ENCODE results near the gene DCP1A. TPM values are rescaled to one million over a fixed set of nuclear protein-coding genes. Genes with fewer than 3 reads are reported as not detected.

Gene DCP1A
- total RNA-seq, 1 experiment from 2014 or later, result 22.7 TPM

GRCh38 chr3:53380306-53380705 is 33.0 kb upstream of the DCP1A start:
- CTCF ChIA-PET, result no interaction called here
- POLR2A ChIA-PET (ENCODE audit: unreplicated experiment), result no interaction called here
- Histone ChIP-seq H3K4me1 (replicated peaks; ENCODE audit: insufficient read depth) (no peaks in the 10 kb centered on the region), H3K4me2 (no peak overlapping the region), H3K27ac (no peak overlapping the region), H3K9me3 (ENCODE audit: insufficient read depth, low read depth) (no peaks in the 10 kb centered on the region), H4K20me1 (ENCODE audit: insufficient read depth) (no peaks in the 10 kb centered on the region), H3K4me3 (no peak overlapping the region), H2AFZ (no peak overlapping the region), H3K36me3 (ENCODE audit: low read depth) (no peaks in the 10 kb centered on the region), H3K79me2 (ENCODE audit: low read depth) (no peaks in the 10 kb centered on the region), H3K9me2 (ENCODE audit: insufficient read depth) (no peaks in the 10 kb centered on the region), H3F3A (ENCODE audit: insufficient read depth, low read depth) (no peaks in the 10 kb centered on the region), H3K27me3 (ENCODE audit: insufficient read depth, low read depth) (peaks cover 39% of the 10 kb centered on the region)
- BruUV-seq (replicated peaks), result no TSS peak
- no peak for TF ChIP-seq EZH2 (IDR thresholded peaks at IDR 0.05; ENCODE audit: low read depth)
- TF ChIP-seq CTCF (conservative IDR thresholded peaks at IDR 0.05), result no peak
- no peak for DNase-seq
- intact Hi-C loops (cut with micrococcal nuclease; ENCODE audit: unreplicated experiment), result no loop called here

GRCh38 chr3:53379898-53380297 is 32.6 kb upstream of the DCP1A start:
- intact Hi-C loops (cut with micrococcal nuclease; ENCODE audit: unreplicated experiment), result loop anchor here (10.0 kb wide), 1 partner anchor 335 kb away; no protein-coding TSS in a partner anchor
- DNase-seq, result no peak
- Histone ChIP-seq H3K79me2 (ENCODE audit: low read depth) (no peaks in the 10 kb centered on the region), H3K9me2 (ENCODE audit: insufficient read depth) (no peaks in the 10 kb centered on the region), H3F3A (ENCODE audit: insufficient read depth, low read depth) (no peaks in the 10 kb centered on the region), H4K20me1 (ENCODE audit: insufficient read depth) (no peaks in the 10 kb centered on the region), H3K4me1 (replicated peaks; ENCODE audit: insufficient read depth) (no peaks in the 10 kb centered on the region), H3K27me3 (ENCODE audit: insufficient read depth, low read depth) (peaks cover 35% of the 10 kb centered on the region; the same call in 1 of the 2 replicates), H3K9me3 (ENCODE audit: insufficient read depth, low read depth) (no peaks in the 10 kb centered on the region), H3K27ac (no peak overlapping the region), H3K4me3 (no peak overlapping the region), H2AFZ (no peak overlapping the region), H3K36me3 (ENCODE audit: low read depth) (no peaks in the 10 kb centered on the region), H3K4me2 (no peak overlapping the region)
- ChIA-PET CTCF (no interaction called here), POLR2A (ENCODE audit: unreplicated experiment) (no interaction called here)
- BruUV-seq (replicated peaks), result no TSS peak
- no peak for TF ChIP-seq EZH2 (IDR thresholded peaks at IDR 0.05; ENCODE audit: low read depth)
- no peak for TF ChIP-seq CTCF (conservative IDR thresholded peaks at IDR 0.05)

GRCh38 chr3:53377794-53378193 is 30.5 kb upstream of the DCP1A start:
- no peaks in the 10 kb centered on the region for H3K36me3 ChIP-seq (ENCODE audit: low read depth)
- peaks cover 48% of the 10 kb centered on the region for H3K27me3 ChIP-seq (ENCODE audit: insufficient read depth, low read depth)
- no peak overlapping the region for H2AFZ ChIP-seq
- no peaks in the 10 kb centered on the region for H4K20me1 ChIP-seq (ENCODE audit: insufficient read depth)
- DNase-seq, result no peak
- no peak overlapping the region for H3K4me2 ChIP-seq
- ChIA-PET POLR2A (ENCODE audit: unreplicated experiment) (no interaction called here), CTCF (no interaction called here)
- no peaks in the 10 kb centered on the region for H3F3A ChIP-seq (ENCODE audit: insufficient read depth, low read depth)
- H3K9me2 ChIP-seq (ENCODE audit: insufficient read depth), result no peaks in the 10 kb centered on the region
- TF ChIP-seq EZH2 (IDR thresholded peaks at IDR 0.05; ENCODE audit: low read depth), result no peak
- no peak for TF ChIP-seq CTCF (conservative IDR thresholded peaks at IDR 0.05)
- H3K79me2 ChIP-seq (ENCODE audit: low read depth), result no peaks in the 10 kb centered on the region
- H3K4me3 ChIP-seq, result no peak overlapping the region
- H3K4me1 ChIP-seq (replicated peaks; ENCODE audit: insufficient read depth), result no peaks in the 10 kb centered on the region
- BruUV-seq (replicated peaks), result no TSS peak
- no peaks in the 10 kb centered on the region for H3K9me3 ChIP-seq (ENCODE audit: insufficient read depth, low read depth)
- intact Hi-C loops (cut with micrococcal nuclease; ENCODE audit: unreplicated experiment), result loop anchor here (10.0 kb wide), 1 partner anchor 337 kb away; no protein-coding TSS in a partner anchor
- H3K27ac ChIP-seq, result no peak overlapping the region

Data from PC-9 (cell line).